Forelimb muscle (tissue), 1 donor: ENCODE measurements around the gene COX6B1. TPM values are rescaled to one million over a fixed set of nuclear protein-coding genes. Genes with fewer than 3 reads are reported as not detected.
"Not testable (repeated sequence)": the region's sequence is repeated elsewhere in the genome, so short reads cannot be mapped to it uniquely, and the experiment has no call there.

Experiments
- DNase-seq: peaks from one replicate; pipeline ENCODE4 v3.0.0-alpha.2; 2013; ENCODE audit warnings: low read depth
- polyA plus RNA-seq: library from polyadenylated mRNA; unstranded; fragments of 120-200 nt; gene quantifications from one replicate; pipeline ENCODE4 v1.2.1, GENCODE V29; 2013; ENCODE audit not compliant: insufficient read length

The COX6B1 gene
- polyA plus RNA-seq, 1 donor = 266 TPM

DNA sequence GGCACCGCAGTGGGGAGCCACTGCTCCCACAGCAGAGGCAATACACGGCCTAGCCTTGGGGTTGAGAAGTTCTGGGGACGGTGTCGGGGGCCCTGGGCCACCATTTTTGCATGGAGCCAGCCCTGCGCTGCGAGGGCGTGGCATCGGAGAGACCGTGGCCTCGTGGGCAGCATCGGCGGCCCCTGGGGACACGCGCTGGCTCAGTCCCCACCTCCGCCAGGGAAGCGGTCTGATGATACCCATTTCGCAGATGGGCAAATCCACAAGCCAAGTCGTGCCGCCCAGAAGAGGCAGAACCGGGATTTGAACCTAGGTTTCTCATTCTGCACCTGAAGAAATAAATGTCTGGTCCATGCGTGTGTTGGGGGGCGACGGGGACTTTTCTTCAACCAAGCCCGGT, 17.0 kb downstream of the COX6B1 start:
- no peak for DNase-seq

DNA sequence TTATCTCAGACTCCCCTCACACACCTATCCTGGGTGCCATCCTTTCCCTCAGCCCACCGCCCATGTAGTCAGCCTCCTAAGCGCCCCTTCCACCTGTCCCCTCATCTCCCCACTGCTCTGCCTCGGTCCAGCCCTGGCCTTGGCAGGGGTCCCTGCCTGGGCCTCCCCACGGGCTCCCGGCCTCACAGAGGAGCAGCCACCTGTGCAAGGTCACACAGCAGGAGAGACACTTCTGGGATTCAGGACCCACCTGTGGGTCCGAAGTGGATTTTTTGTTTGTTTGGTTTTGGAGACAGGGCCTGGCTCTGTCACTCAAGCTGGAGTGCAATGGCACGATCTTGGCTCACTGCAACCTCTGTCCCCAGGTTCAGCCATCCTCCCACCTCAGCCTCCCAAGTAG, 17.5 kb downstream of the COX6B1 start:
- DNase-seq = no peak

- DNase-seq = no peak
These were observed 18.3 kb downstream of the COX6B1 start, which contains the start of gene UPK1A for GRCh38 chr19:35666251-35666913. TSS of gene UPK1A (plus strand) at chr19:35666517. CDS start at chr19:35666813, 296 bp downstream.

DNA sequence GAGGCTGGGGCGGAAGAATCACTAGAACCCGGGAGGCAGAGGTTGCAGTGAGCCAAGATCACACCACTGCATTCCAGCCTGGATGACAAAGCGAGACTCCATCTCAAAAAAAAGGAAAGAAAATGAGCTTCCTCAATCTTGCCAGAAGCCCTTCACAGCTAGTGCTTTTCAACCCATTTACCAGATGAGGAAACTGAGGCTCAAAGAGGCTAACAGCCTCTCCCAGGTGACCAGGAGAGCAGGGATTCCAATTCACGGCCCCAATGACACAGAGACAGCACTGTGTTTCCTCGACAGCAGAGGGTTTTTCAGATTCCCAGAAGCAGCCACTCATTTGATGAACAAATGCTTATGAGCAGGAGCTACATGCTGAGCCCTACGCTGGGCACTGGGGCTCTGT, 21.4 kb downstream of the COX6B1 start:
- no peak for DNase-seq

GRCh38 chr19:35669974-35670373, 21.9 kb downstream of the COX6B1 start:
- DNase-seq = no peak

DNA sequence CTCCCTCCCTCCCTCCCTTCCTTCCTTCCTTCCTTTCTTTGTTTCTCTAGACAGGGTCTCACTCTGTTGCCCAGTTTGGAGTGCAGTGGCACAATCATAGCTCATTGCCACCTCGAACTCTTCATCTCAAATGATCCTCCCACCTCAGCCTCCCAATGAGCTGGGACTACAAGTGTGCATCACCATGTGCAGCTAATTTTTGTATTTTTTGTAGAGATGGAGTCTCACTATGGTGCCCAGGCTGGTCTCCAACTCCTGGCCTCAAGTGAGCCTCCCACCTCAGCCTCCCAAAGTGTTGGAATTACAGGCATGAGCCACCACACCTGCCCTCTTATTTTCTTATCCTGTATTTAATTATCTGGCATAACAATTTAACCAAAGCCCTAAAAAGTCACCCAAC, 22.6 kb downstream of the COX6B1 start:
- no peak for DNase-seq

- no peak for DNase-seq
These were observed 23.7 kb downstream of the COX6B1 start for GRCh38 chr19:35671818-35672217.

GRCh38 chr19:35673121-35673804, 25.1 kb downstream of the COX6B1 start:
- DNase-seq = no peak

- DNase-seq = no peak
These were observed 27.5 kb downstream of the COX6B1 start for GRCh38 chr19:35675589-35676140.

- no peak for DNase-seq
These were observed 41.7 kb downstream of the COX6B1 start for GRCh38 chr19:35689836-35690235.

- DNase-seq = not testable (repeated sequence)
These were observed 43.0 kb downstream of the COX6B1 start for GRCh38 chr19:35691106-35691505.

- DNase-seq = no peak
These were observed 43.9 kb downstream of the COX6B1 start for GRCh38 chr19:35692010-35692409.

GRCh38 chr19:35693422-35693821, 45.3 kb downstream of the COX6B1 start:
- DNase-seq = no peak

DNA sequence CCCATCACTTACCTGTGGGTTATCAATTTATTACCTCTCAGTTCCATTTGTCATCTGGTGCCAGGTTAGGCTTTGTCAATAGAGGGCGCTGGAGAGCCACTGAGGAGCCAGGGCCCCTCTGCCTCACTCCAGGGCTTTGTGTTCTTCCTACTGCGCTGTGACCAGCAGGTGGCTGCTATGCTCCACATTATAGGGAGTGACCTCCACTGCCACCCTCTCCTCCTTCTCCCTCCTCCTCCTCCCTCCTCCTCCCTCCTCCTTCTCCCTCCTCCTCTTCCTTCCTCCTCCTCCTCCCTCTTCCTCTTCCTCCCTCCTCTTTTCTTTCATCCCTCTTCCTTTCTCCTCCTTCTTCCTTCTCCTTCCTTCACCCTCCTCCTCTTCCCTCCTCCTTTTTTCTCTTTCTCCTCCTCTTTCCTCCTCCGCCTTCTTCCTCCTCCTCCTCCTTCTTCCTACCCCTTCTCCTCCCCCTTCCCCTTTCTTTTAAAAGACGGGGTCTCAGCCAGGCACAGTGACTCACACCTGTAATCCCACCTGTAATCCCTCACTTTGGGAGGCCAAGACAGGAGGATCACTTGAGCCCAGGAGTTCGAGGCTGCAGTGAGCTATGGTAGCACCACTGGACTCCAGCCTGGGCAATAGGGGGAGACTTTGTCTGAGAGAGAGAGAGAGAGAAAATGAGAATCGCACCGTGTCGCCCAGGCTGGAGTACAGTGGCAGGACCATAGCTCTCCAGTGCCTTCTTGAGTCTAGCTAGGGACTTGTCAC, 45.9 kb downstream of the COX6B1 start:
- peak; percentile 57 for DNase-seq

GRCh38 chr19:35695895-35696422, 47.8 kb downstream of the COX6B1 start:
- DNase-seq = no peak

- no peak for DNase-seq
These were observed 48.7 kb downstream of the COX6B1 start for GRCh38 chr19:35696835-35697234.

DNA sequence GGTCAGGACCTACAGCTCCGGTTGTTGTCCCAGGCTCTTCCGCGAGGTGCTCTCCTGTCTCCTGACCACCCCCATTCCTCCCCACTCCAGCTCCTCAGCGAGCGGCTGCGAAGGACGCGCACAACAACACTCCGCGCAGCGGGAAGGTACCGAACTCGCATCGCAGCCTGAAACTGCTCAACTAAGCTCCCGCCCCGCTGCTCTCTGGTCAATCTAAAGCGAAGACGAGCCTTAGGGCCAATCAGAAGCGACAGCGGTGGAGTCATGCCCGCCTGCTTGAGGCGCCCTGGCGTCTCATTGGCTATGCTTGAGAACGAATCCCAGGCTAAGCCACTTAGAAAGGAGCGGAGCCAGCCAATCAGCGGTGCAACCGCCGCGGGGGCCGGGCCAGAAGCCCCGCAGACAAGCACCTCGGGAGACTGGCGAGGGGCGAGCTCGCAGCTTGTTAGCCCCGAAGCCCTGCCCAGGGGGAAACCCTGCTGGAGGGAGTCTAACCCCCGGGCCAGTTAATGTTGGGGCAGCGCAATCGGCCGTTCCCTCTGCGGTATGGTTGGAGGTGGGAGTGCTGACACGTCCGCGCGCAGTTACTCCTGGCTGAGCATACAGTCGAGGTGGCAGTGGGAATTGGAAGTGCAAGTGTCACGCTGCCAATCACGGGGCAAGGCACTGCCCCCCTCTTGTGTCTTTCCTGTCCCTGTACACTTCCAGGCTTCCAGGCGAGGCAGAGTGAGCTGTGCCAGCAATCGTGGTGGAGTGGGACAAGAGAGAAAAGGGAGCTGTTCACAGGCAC, 54.3 kb downstream of the COX6B1 start:
- DNase-seq = peak; percentile 94

GRCh38 chr19:35703343-35703742, 55.2 kb downstream of the COX6B1 start:
- no peak for DNase-seq

GRCh38 chr19:35704218-35704617, 56.1 kb downstream of the COX6B1 start, which contains the start of gene ZBTB32:
TSS of gene ZBTB32 (plus strand) at chr19:35704558. CDS start at chr19:35714627, 10,069 bp downstream.
- DNase-seq = no peak
